Heart left ventricle (tissue), 16 donors: ENCODE results near the gene ARHGAP40. TPM values are rescaled to one million over a fixed set of nuclear protein-coding genes. Genes with fewer than 3 reads are reported as not detected.

Source experiments
- ATAC-seq, 4 donors: fragments of 200-7000 bp; cut with Tn5 transposase; one replicate each; pipeline ENCODE4 v1.9.1; 2020 to 2022; ENCODE audit warnings: moderate library complexity in 4 of 4, mild to moderate bottlenecking in 3 of 4, moderate number of reproducible peaks in 1 of 4
- DNase-seq, 5 donors: peaks; one replicate each; pipeline ENCODE4 v3.0.0-alpha.2; 2020
- H3K27ac ChIP-seq, 12 donors: fragments of 200-600 bp; sonication (generic) in 4 of 12; one replicate each; pipeline versions ENCODE4 v1.5.0 to v1.8.0; 2016 to 2022; ENCODE audit warnings: mild to moderate bottlenecking in 2 of 12
- H3K27me3 ChIP-seq, 9 donors: fragments of 200-600 bp; sonication (generic) in 2 of 9; one replicate each; pipeline versions ENCODE4 v1.5.1 to v1.8.0; 2016 to 2022; ENCODE audit warnings: mild to moderate bottlenecking in 3 of 9
- H3K36me3 ChIP-seq, 9 donors: fragments of 200-600 bp; sonication (generic) in 2 of 9; one replicate each; pipeline versions ENCODE4 v1.5.0 to v1.8.0; 2018 to 2022; ENCODE audit warnings: mild to moderate bottlenecking in 2 of 9
- H3K4me1 ChIP-seq, 12 donors: fragments of 200-600 bp; sonication (generic) in 4 of 12; one replicate each; pipeline versions ENCODE4 v1.5.0 to v1.8.0; 2016 to 2022; ENCODE audit warnings: mild to moderate bottlenecking in 3 of 12
- H3K4me3 ChIP-seq, 12 donors: fragments of 200-600 bp; sonication (generic) in 4 of 12; one replicate each; pipeline versions ENCODE4 v1.5.0 to v1.8.0; 2017 to 2022; ENCODE audit warnings: mild to moderate bottlenecking in 9 of 12, moderate library complexity in 4 of 12
- H3K9me3 ChIP-seq, 12 donors: fragments of 200-600 bp; sonication (generic) in 4 of 12; one replicate each; pipeline versions ENCODE4 v1.5.0 to v1.8.0; 2016 to 2022; ENCODE audit warnings: mild to moderate bottlenecking in 1 of 12
- CTCF ChIP-seq, 12 donors: fragments of 200-600 bp; sonication (generic) in 4 of 12; IDR thresholded peaks; one replicate each; pipeline versions ENCODE4 v1.5.0 to v1.8.0; 2018 to 2022; ENCODE audit warnings: antibody characterized with exemption in 12 of 12, mild to moderate bottlenecking in 5 of 12
- POLR2A ChIP-seq, 2 donors: fragments of 450-650 bp; IDR thresholded peaks; one replicate each; pipeline ENCODE4 v1.6.1; 2017; ENCODE audit warnings: antibody characterized with exemption in 2 of 2, mild to moderate bottlenecking in 2 of 2, moderate library complexity in 2 of 2
- WGBS, 4 donors: extraction: QIAGEN DNeasy Blood & Tissue Kit in 2 of 4; methylation state at CpG; one replicate each; pipeline versions ENCODE4 v1.1.5 to v1.1.7; 2013 to 2018; 5-methylcytosine and 5-hydroxymethylcytosine counted together
- intact Hi-C, 10 donors: fragments of 100-400 bp; cut with DNase I; formaldehyde crosslinking; loops; one replicate each; pipeline versions ENCODE4 v1.11.1 to v1.14.2; 2022
- polyA plus RNA-seq, 2 donors: library from polyadenylated mRNA; stranded (reverse); fragments of 200-250 nt; gene quantifications; one replicate each; pipeline ENCODE4 v1.2.3, GENCODE V29; 2013
- total RNA-seq, 9 donors: library from RNA; depleted of rRNA in 2 of 9; stranded (reverse); fragments of >200 nt in 2 of 9; fragmentation: NEBNext Ultra II Directional in 3 of 9; extraction: Animal tissue kit (Norgen Biotek cat#: 25700) in 3 of 9; gene quantifications; one replicate each; pipeline versions ENCODE4 v1.1.0 to v1.2.4, GENCODE V29; 2016 to 2023
- donor health status: ischemic (EF 13 %, LVEDD 7.1; RV severe dilation, severe dysfunction).
- donor health status: healthy with polysubstance abuse.
- donor health status: DM: no; HTN: yes; CAD: no.
- donor health status: DM: no; HTN: no; CAD: no.
- donor health status: ischemic (EF 25% LVEDD 6.9; RV normal size, moderate dysfunction).
- donor health status: ischemic (EF 25% LVEDD 5.7; RV mildly dilated, moderate dysfunction).
- donor health status: healthy.
- donor health status: DM: yes; HTN: yes; CAD: no.
- donor health status: ischemic (EF 35%, LVEDD 5.7; RV mildly dilated, moderate dysfunction).
- donor health status: nonischemic (EF 11% LVEDD 7.7; RV severe dilation, severe dysfunction).
- donor health status: DM: yes; HTN: yes; CAD: no.
- donor health status: PGD.
- donor health status: ischemic (EF 29% LVEDD 5.4; RV normal size, mild dysfunction).
- donor health status: nonischemic (EF 23%, LVEDD 6.1; RV moderate dilation, normal function).

The ARHGAP40 gene
- total and polyA plus RNA-seq, 11 donors = 0.03 TPM; not detected in 10

GRCh38 chr20:38579921-38580320 lies 21.7 kb upstream of the ARHGAP40 start:
- Histone ChIP-seq H3K36me3 (peaks cover 0 to 30% (median 21%) of the 10 kb centered on the region in 9 donors), H3K4me3 (no peak overlapping the region), H3K27ac (peak overlapping the region in 1 of 12 donors; percentile 7), H3K9me3 (no peaks in the 10 kb centered on the region), H3K27me3 (no peaks in the 10 kb centered on the region), H3K4me1 (peaks cover 0 to 31% (median 14%) of the 10 kb centered on the region in 12 donors)
- DNase-seq (no peak), ATAC-seq (no peak)
- WGBS, 4 donors = 58 to 73% (median 63%) methylated on average over 4 of the region's 4 CpGs
- intact Hi-C loops = no loop called here
- TF ChIP-seq CTCF (IDR thresholded peaks at IDR 0.05) = no peak
- TF ChIP-seq POLR2A (IDR thresholded peaks at IDR 0.05) = no peak

GRCh38 chr20:38581013-38581412 lies 20.6 kb upstream of the ARHGAP40 start, which contains the start of gene ADIG:
TSS of gene ADIG (plus strand) at chr20:38581197. CDS start at chr20:38581251, 54 bp downstream.
- peak; percentile 32 to 73 (median 70) for DNase-seq
- TF ChIP-seq POLR2A (IDR thresholded peaks at IDR 0.05) (no peak), CTCF (IDR thresholded peaks at IDR 0.05) (peak in 1 of 12 donors; percentile 12)
- Histone ChIP-seq H3K27me3 (no peaks in the 10 kb centered on the region), H3K27ac (peak within 1 kb of the TSS in 6 of 12 donors; percentile 1 to 69 (median 24)), H3K4me1 (peaks cover 0 to 31% (median 14%) of the 10 kb centered on the region in 12 donors), H3K9me3 (no peaks in the 10 kb centered on the region), H3K4me3 (no peak within 1 kb of the TSS), H3K36me3 (peaks cover 0 to 19% (median 10%) of the 10 kb centered on the region in 9 donors)
- peak; percentile 91 to 93 (median 92) for ATAC-seq
- 50 to 60% (median 56%) methylated on average over 5 of the region's 5 CpGs for WGBS, 4 donors
- intact Hi-C loops = no loop called here

GRCh38 chr20:38581830-38582358 lies 19.7 kb upstream of the ARHGAP40 start:
- Histone ChIP-seq H3K27ac (no peak overlapping the region), H3K36me3 (peaks cover 0 to 10% (median 1%) of the 10 kb centered on the region in 9 donors), H3K9me3 (no peaks in the 10 kb centered on the region), H3K4me3 (no peak overlapping the region), H3K27me3 (no peaks in the 10 kb centered on the region), H3K4me1 (peaks cover 0 to 31% (median 14%) of the 10 kb centered on the region in 12 donors)
- WGBS, 4 donors = 72 to 81% (median 81%) methylated on average over 3 to 4 of the region's 4 CpGs
- ATAC-seq (no peak), DNase-seq (no peak)
- intact Hi-C loops = no loop called here
- TF ChIP-seq POLR2A (IDR thresholded peaks at IDR 0.05) = no peak

GRCh38 chr20:38583306-38583705 lies 18.3 kb upstream of the ARHGAP40 start:
- 89 to 91% (median 89%) methylated on average over 4 of the region's 4 CpGs for WGBS, 4 donors
- DNase-seq (no peak), ATAC-seq (no peak)
- no peak overlapping the region for H3K27ac ChIP-seq
- H3K27me3 ChIP-seq = peaks cover 0 to under 1% (median 0%) of the 10 kb centered on the region in 9 donors
- TF ChIP-seq POLR2A (IDR thresholded peaks at IDR 0.05) (no peak), CTCF (IDR thresholded peaks at IDR 0.05) (no peak)
- peaks cover 0 to 31% (median 14%) of the 10 kb centered on the region in 12 donors for H3K4me1 ChIP-seq
- no peak overlapping the region for H3K4me3 ChIP-seq
- intact Hi-C loops = no loop called here
- H3K9me3 ChIP-seq = no peaks in the 10 kb centered on the region
- H3K36me3 ChIP-seq = no peaks in the 10 kb centered on the region
